ENCODE results near the gene TSPAN2. TPM values are rescaled to one million over a fixed set of nuclear protein-coding genes. Genes with fewer than 3 reads are reported as not detected.

TSPAN2 gene
- 10 to 100 TPM in 3 of 8 experiments, 1 to 10 TPM in 2, under 1 TPM in 2, not detected in 1; 0.36 to 27.1 (median 9.7) TPM for total RNA-seq

DNA sequence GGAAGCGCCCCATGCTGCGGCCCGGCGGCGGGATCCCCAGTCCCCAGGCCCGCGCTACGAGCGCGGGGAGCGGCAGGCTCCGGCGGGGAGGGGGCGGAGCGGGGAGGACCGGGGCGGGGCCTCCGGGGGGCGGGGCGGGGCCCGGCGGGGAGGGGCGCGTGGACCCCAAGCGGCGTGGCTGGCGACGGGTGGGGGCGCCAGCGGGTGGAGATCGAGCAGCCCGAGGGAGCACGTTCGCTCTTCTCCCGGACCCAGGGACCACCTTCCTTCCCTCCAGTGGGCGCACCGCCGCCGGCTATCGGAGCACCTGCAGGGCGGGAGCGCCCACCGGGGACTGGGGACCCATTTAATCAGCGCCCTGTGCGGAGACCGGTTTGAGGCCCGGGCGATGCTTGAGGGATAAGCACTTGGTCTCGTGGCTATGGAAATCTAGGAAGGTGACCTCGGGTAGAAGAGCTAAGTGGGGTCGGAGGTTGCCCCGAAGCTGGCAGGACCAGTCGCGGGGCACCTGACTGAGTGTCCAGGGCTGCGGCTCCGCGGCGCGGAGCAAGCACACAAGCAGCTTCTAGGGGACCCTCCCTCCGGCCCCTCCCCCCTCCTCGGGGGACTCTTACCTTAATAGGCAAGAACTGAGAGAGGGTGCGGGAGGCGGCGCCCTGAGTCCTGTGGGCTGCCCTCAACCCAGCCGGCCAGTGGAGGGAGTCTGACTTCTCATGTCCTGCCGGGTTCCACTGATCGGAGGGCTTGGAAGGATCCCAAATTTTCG is at the start of gene TSPAN2:
TSS of gene TSPAN2 (minus strand) at position 84 of the 766 bp plus-strand sequence. CDS start at position 13, 71 bp downstream.
- H3K27ac ChIP-seq, result peak within 1 kb of the TSS; percentile 57 to 87
- WGBS, 10 experiments, result 2 to 10% (median 4%) methylated on average over 2 to 15 of the region's 68 CpGs; no CpG with 5 or more reads in 6 of the 10 experiments
- in situ Hi-C loops (cut with MboI; ENCODE audit: low pct_unique_long_range_greater_than_20kb in 2 of 9, low sequenced_read_pairs in 9 of 9, unreplicated experiment in 9 of 9), result loop anchor here in 2 of 9 experiments (25.0 kb wide), 2 partner anchors 102 to 577 kb away; partner anchors contain the start of gene TRIM33 (in 1 of the 2)
- ATAC-seq (replicated peaks in 6 of 8), result peak; percentile 32 to 87 (median 82)
- peak within 1 kb of the TSS; percentile 50 to 61 (median 56) for H3K4me3 ChIP-seq
- peaks cover 0 to 4% of the 10 kb centered on the region in 2 donors for H3K4me1 ChIP-seq (replicated peaks in 1 of 2)

GRCh38 chr1:115138973-115139372 is 49.7 kb upstream of the TSPAN2 start:
- no peak overlapping the region for H3K27ac ChIP-seq
- in situ Hi-C loops (cut with MboI; ENCODE audit: low pct_unique_long_range_greater_than_20kb in 2 of 9, low sequenced_read_pairs in 9 of 9, unreplicated experiment in 9 of 9), result loop anchor here in 8 of 9 experiments (5.0 to 25.0 kb wide), 7 partner anchors 198 to 623 kb away; partner anchors contain the start of genes CASQ2 (in 1 of the 8) and NGF (in 1 of the 8)
- H3K4me1 ChIP-seq (replicated peaks in 1 of 2), result no peaks in the 10 kb centered on the region
- WGBS, 10 experiments, result 0 to 25% (median 15%) methylated on average over 5 to 13 of the region's 13 CpGs; no CpG with 5 or more reads in 4 of the 10 experiments
- H3K4me3 ChIP-seq, result no peak overlapping the region
- peak; percentile 98 to 100 (median 100) for ATAC-seq (replicated peaks in 6 of 8)

GRCh38 chr1:115138271-115138670 is 49.0 kb upstream of the TSPAN2 start:
- Histone ChIP-seq H3K4me1 (replicated peaks in 1 of 2) (no peaks in the 10 kb centered on the region), H3K4me3 (no peak overlapping the region), H3K27ac (no peak overlapping the region)
- no peak for ATAC-seq (replicated peaks in 6 of 8)
- 0 to 95% (median 82%) methylated on average over 1 to 6 of the region's 6 CpGs; no CpG with 5 or more reads in 2 of the 10 experiments for WGBS, 10 experiments
- in situ Hi-C loops (cut with MboI; ENCODE audit: low pct_unique_long_range_greater_than_20kb in 2 of 9, low sequenced_read_pairs in 9 of 9, unreplicated experiment in 9 of 9), result loop anchor here in 8 of 9 experiments (5.0 to 25.0 kb wide), 7 partner anchors 199 to 624 kb away; partner anchors contain the start of genes CASQ2 (in 1 of the 8) and NGF (in 1 of the 8)

GRCh38 chr1:115137191-115137590 is 47.9 kb upstream of the TSPAN2 start:
- H3K4me1 ChIP-seq (replicated peaks in 1 of 2), result no peaks in the 10 kb centered on the region
- H3K27ac ChIP-seq, result no peak overlapping the region
- in situ Hi-C loops (cut with MboI; ENCODE audit: low pct_unique_long_range_greater_than_20kb in 2 of 9, low sequenced_read_pairs in 9 of 9, unreplicated experiment in 9 of 9), result loop anchor here in 8 of 9 experiments (5.0 to 25.0 kb wide), 7 partner anchors 200 to 625 kb away; partner anchors contain the start of genes CASQ2 (in 1 of the 8) and NGF (in 1 of the 8)
- WGBS, 10 experiments, result 50 to 88% (median 73%) methylated on average over 1 of the region's 1 CpG; no CpG with 5 or more reads in 4 of the 10 experiments
- ATAC-seq (replicated peaks in 6 of 8), result no peak
- no peak overlapping the region for H3K4me3 ChIP-seq

DNA sequence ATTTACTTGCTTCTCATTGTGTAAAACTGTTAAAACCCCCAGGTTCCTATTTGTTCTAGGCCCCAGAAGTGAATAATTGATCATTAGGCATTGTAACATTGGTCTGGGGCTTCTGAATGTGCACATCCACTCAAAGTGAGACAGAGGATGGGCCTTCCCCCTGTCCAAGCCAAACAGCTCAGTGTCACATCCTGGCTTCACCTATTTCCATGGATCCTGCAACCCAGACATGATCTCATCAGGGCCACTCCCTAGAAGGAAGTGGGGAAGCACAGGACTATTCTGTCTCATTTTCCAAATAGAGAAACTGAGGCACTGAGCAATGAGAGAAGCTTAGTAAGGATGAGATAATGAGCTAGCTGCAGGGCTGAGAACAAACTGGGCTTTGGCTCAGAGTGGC is 47.4 kb upstream of the TSPAN2 start:
- Histone ChIP-seq H3K27ac (no peak overlapping the region), H3K4me3 (no peak overlapping the region), H3K4me1 (replicated peaks in 1 of 2) (no peaks in the 10 kb centered on the region)
- no peak for ATAC-seq (replicated peaks in 6 of 8)
- in situ Hi-C loops (cut with MboI; ENCODE audit: low pct_unique_long_range_greater_than_20kb in 2 of 9, low sequenced_read_pairs in 9 of 9, unreplicated experiment in 9 of 9), result loop anchor here in 8 of 9 experiments (5.0 to 25.0 kb wide), 7 partner anchors 201 to 626 kb away; partner anchors contain the start of genes CASQ2 (in 1 of the 8) and NGF (in 1 of the 8)

DNA sequence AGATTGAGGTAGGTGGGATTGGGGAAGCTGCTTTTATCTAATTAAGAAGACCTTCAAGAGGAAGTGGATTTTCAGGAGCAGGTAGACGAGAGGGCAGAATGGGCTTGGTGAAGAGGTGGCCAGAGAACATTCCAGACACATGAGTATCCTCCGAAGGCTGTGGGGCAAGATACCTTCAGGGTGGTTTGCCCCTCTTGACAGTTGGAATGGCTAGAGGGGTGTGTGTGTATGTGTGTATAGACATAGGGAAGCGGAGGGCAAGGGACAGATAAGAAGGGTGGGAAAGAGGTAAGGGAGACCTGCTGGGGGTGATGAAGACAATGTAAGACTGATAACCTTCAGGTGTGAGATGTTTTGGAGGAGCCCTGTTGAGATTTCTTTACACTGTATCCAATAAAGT is 46.8 kb upstream of the TSPAN2 start:
- in situ Hi-C loops (cut with MboI; ENCODE audit: low pct_unique_long_range_greater_than_20kb in 2 of 9, low sequenced_read_pairs in 9 of 9, unreplicated experiment in 9 of 9), result loop anchor here in 8 of 9 experiments (5.0 to 25.0 kb wide), 7 partner anchors 201 to 626 kb away; partner anchors contain the start of genes CASQ2 (in 1 of the 8) and NGF (in 1 of the 8)
- WGBS, 10 experiments, result 17 to 90% (median 80%) methylated on average over 1 to 3 of the region's 3 CpGs; no CpG with 5 or more reads in 3 of the 10 experiments
- H3K27ac ChIP-seq, result no peak overlapping the region
- no peak for ATAC-seq (replicated peaks in 6 of 8)
- no peaks in the 10 kb centered on the region for H3K4me1 ChIP-seq (replicated peaks in 1 of 2)
- no peak overlapping the region for H3K4me3 ChIP-seq

DNA sequence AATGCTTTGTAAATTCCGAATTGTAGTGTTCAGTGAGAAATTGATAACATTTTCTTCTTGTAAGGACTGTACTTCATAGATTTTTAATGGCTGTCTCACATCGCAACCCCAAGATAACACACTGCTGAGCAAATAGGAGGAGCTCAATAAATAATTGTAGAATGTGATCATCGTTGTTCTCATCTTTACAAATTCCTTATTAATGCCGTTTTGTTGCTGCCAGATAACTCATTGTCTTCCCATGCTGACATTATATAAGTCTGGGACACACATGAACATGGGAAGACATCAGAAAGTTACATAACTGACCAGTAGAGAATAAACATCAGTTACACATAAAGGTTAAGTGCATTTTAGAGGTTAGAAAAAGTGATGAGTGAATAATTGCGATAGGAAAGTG is 46.4 kb upstream of the TSPAN2 start:
- H3K27ac ChIP-seq, result no peak overlapping the region
- ATAC-seq (replicated peaks in 6 of 8), result no peak
- in situ Hi-C loops (cut with MboI; ENCODE audit: low pct_unique_long_range_greater_than_20kb in 2 of 9, low sequenced_read_pairs in 9 of 9, unreplicated experiment in 9 of 9), result loop anchor here in 8 of 9 experiments (5.0 to 25.0 kb wide), 7 partner anchors 202 to 627 kb away; partner anchors contain the start of genes CASQ2 (in 1 of the 8) and NGF (in 1 of the 8)
- H3K4me3 ChIP-seq, result no peak overlapping the region
- WGBS, 10 experiments, result 27 to 90% (median 78%) methylated on average over 1 to 5 of the region's 5 CpGs
- H3K4me1 ChIP-seq (replicated peaks in 1 of 2), result no peaks in the 10 kb centered on the region

DNA sequence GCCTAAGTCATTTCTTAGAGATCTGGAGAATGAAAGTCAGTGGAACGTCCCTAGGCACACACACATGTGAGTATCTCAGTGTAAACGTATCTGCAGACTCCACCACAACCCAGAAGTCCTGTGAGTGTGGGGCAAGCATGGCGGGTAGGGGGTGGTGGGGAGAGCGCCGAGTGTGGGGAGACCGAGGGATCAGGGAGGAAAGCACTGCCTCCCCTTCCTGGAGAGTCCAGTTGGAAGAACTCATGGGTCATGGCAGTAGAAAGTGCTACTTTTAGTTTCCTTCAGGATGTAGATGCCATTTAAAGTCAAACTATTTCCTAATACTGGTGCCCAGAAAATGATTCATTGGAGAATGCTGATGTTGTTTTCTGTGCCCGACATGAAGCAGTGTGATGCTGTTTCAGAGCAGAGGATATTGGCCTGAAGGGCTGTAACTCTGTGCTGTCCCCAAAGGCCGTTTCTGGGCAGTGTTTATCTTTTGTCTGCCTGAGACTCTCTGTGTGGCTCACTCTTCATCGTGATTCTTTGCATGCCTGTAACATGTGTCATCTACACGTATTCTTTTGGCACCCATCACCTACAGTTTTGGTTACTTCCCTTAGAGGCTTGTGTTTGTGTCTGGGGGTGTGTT is 45.7 kb upstream of the TSPAN2 start:
- 0 to 67% (median 54%) methylated on average over 1 to 6 of the region's 10 CpGs; no CpG with 5 or more reads in 2 of the 10 experiments for WGBS, 10 experiments
- no peak overlapping the region for H3K27ac ChIP-seq
- peak in 3 of 8 experiments; percentile 5 to 42 (median 41) for ATAC-seq (replicated peaks in 6 of 8)
- H3K4me3 ChIP-seq, result no peak overlapping the region
- in situ Hi-C loops (cut with MboI; ENCODE audit: low pct_unique_long_range_greater_than_20kb in 2 of 9, low sequenced_read_pairs in 9 of 9, unreplicated experiment in 9 of 9), result loop anchor here in 8 of 9 experiments (5.0 to 25.0 kb wide), 7 partner anchors 202 to 627 kb away; partner anchors contain the start of genes CASQ2 (in 1 of the 8) and NGF (in 1 of the 8)
- no peaks in the 10 kb centered on the region for H3K4me1 ChIP-seq (replicated peaks in 1 of 2)

GRCh38 chr1:115134231-115134630 is 44.9 kb upstream of the TSPAN2 start:
- no peaks in the 10 kb centered on the region for H3K4me1 ChIP-seq (replicated peaks in 1 of 2)
- H3K4me3 ChIP-seq, result no peak overlapping the region
- in situ Hi-C loops (cut with MboI; ENCODE audit: low pct_unique_long_range_greater_than_20kb in 2 of 9, low sequenced_read_pairs in 9 of 9, unreplicated experiment in 9 of 9), result loop anchor here in 8 of 9 experiments (10.0 to 25.0 kb wide), 6 partner anchors 203 to 628 kb away; partner anchors contain the start of genes CASQ2 (in 1 of the 8) and NGF (in 1 of the 8)
- 40 to 83% (median 63%) methylated on average over 2 to 6 of the region's 6 CpGs; no CpG with 5 or more reads in 1 of the 10 experiments for WGBS, 10 experiments
- H3K27ac ChIP-seq, result no peak overlapping the region
- no peak for ATAC-seq (replicated peaks in 6 of 8)

GRCh38 chr1:115133440-115133839 is 44.1 kb upstream of the TSPAN2 start:
- no peak overlapping the region for H3K4me3 ChIP-seq
- H3K27ac ChIP-seq, result no peak overlapping the region
- in situ Hi-C loops (cut with MboI; ENCODE audit: low pct_unique_long_range_greater_than_20kb in 2 of 9, low sequenced_read_pairs in 9 of 9, unreplicated experiment in 9 of 9), result loop anchor here in 8 of 9 experiments (10.0 to 25.0 kb wide), 6 partner anchors 204 to 629 kb away; partner anchors contain the start of genes CASQ2 (in 1 of the 8) and NGF (in 1 of the 8)
- peak in 2 of 8 experiments; percentile 18 to 43 for ATAC-seq (replicated peaks in 6 of 8)
- no peaks in the 10 kb centered on the region for H3K4me1 ChIP-seq (replicated peaks in 1 of 2)
- WGBS, 10 experiments, result 25 to 60% (median 42%) methylated on average over 1 of the region's 1 CpG; no CpG with 5 or more reads in 4 of the 10 experiments

DNA sequence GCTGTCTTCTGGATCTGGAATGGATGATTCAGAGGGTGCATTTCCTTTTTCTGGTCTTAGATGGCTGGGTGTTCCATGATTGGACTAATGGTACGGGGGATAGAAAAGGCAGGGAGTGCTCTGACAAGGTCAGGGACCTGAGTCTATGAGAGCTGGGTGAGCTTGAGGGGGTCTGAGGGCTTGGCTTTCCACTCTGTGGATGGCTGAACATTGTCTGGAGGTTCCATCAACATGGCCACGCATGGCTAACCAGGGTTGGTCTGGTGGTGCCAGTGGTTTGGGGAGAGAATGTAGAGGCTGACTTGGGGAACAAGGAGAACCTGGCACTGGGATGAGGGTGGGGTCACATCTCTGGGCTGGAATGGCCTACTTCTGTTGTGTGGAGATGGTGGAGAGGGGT is 41.5 kb upstream of the TSPAN2 start:
- no peak overlapping the region for H3K4me3 ChIP-seq
- in situ Hi-C loops (cut with MboI; ENCODE audit: low pct_unique_long_range_greater_than_20kb in 2 of 9, low sequenced_read_pairs in 9 of 9, unreplicated experiment in 9 of 9), result loop anchor here in 8 of 9 experiments (10.0 to 25.0 kb wide), 6 partner anchors 207 to 632 kb away; partner anchors contain the start of genes CASQ2 (in 1 of the 8) and NGF (in 1 of the 8)
- ATAC-seq (replicated peaks in 6 of 8), result no peak
- H3K27ac ChIP-seq, result no peak overlapping the region
- no peaks in the 10 kb centered on the region for H3K4me1 ChIP-seq (replicated peaks in 1 of 2)
- 53 to 90% (median 71%) methylated on average over 1 to 2 of the region's 2 CpGs; no CpG with 5 or more reads in 4 of the 10 experiments for WGBS, 10 experiments

DNA sequence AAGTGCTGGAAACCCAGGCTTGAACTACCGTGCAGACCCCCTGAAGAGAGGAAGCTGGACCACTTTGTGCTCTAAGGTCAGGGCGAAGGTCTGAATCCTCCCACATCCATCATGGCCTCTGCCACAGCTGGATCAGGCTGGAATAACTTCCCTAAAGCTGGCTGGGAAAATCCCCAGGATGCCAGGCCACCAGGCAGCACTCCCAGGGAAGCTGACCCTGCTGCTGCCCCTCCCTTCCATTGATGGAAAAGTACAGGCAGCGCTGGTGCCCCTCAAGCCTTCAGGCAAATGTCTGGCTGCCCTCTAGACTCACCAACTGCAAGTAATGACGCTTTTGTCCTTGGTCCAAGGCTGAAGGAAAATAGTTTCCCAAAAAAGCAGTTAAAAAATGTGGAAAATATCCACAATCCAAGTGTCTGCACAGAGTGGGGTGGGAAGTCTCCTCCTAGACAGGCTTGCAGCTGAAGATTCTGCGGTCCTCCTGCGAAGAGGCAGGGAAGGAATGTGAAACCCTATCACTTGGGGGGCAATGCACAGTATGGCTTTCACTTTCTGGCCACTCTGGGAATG is 39.9 kb upstream of the TSPAN2 start:
- Histone ChIP-seq H3K27ac (no peak overlapping the region), H3K4me1 (replicated peaks in 1 of 2) (no peaks in the 10 kb centered on the region), H3K4me3 (no peak overlapping the region)
- in situ Hi-C loops (cut with MboI; ENCODE audit: low pct_unique_long_range_greater_than_20kb in 2 of 9, low sequenced_read_pairs in 9 of 9, unreplicated experiment in 9 of 9), result loop anchor here in 7 of 9 experiments (25.0 kb wide), 5 partner anchors 208 to 633 kb away; partner anchors contain the start of genes CASQ2 (in 1 of the 7) and NGF (in 1 of the 7)
- no peak for ATAC-seq (replicated peaks in 6 of 8)
- WGBS, 10 experiments, result 0 to 100% (median 71%) methylated on average over 1 to 6 of the region's 6 CpGs; no CpG with 5 or more reads in 1 of the 10 experiments

Data from motor neuron (in vitro differentiated cells).